Measurements from ENCODE around the gene RPP30.
A peak's percentile ranks its signal among the peaks of the same experiment; 100 is the strongest.

The RPP30 gene

DNA sequence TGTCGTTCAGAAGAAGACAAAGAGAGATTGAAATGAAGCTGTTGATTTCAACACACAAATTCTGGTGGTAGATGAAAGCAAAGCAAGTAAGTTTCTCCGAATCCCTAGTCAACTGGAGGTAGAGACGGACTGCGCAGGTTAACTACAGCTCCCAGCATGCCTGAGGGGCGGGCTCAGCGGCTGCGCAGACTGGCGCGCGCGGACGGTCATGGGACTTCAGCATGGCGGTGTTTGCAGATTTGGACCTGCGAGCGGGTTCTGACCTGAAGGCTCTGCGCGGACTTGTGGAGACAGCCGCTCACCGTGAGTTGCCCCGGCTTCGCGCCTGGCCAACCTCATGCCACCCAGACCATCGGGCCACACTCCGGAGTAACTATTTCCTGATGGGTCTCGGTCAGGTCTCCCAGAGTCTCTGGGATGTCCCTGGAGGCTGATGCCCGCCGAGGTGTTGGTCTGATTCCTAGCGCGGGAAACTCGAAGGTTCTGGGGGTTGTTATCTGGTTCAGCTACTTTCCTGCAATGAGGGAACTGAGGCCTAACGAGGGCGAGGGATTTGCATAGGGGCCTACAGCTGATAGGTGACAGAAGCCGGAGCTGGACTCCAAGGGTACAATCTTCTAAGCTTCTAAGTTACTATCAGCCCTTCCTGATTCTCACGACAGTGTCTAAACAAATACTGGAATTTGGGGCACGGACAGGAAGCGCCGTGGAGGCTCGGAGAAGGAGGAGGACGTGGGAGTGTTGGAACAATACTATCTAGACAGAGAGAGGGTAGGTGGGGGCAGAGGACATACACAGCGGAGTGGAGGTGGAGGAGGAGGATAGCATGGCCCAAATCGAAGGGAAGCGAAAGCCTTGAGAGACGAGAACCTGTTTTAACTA is at the start of gene RPP30:
TSS of gene RPP30 (plus strand) at position 209 of the 882 bp plus-strand sequence. CDS start at position 222, 13 bp downstream.
- DNase-seq, result peak; percentile 89

DNA sequence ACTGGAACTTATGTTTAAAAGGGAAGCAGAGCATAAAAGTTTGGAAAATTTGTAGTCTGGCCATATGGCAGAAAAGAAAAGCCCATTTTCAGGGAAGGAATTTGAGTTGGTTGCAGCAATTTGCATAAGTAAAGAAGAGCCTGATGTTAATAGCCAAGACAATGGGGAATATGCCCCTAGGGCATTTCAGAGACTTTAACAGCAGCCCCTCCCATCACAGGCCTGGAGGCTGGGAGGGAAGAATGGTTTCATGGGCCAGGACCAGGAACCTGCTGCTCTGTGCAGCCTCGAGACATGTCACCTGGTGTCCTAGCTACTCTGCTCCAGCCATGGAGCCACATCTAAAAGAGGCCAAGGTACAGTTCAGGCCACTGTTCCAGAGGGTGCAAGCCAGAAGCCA is 49.3 kb upstream of the RPP30 start:
- DNase-seq, result no peak

DNA sequence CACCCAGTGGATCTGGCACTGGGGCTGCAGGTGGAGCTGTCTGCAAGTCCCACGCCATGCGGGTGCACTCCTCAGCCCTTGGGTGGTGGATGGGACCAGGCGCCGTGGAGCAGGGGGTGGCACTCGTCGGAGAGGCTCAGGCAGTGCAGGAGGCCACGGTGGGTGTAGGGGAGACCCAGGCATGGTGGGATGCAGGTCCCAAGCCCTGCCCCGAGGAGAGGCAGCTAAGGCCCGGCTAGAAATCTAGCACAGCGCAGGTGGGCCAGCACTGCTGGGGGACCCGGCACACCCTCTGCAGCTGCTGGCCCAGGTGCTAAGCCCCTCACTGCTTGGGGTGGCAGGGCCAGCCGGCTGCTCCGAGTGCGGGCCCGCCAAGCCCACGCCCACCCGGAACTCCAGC is 39.7 kb upstream of the RPP30 start:
- no peak for DNase-seq

DNA sequence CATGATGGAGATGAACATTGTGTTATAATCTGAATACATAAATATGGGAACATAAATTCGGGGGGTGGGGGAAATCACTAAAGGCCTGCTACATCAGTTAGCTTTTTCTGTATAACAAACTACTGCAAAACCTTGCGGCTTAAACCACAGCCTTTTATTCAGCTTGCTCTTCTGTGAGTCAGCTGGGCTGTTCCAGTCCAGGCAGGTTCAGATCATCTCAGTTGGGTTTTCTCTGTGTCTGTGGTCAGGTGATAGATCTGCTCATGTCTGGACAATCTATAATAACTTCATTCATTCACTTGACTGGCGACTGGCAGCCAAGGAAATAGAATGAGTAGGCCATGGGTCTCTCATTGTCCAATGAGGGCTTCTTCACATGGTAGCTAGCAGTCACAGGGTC is 37.4 kb upstream of the RPP30 start:
- DNase-seq, result no peak

DNA sequence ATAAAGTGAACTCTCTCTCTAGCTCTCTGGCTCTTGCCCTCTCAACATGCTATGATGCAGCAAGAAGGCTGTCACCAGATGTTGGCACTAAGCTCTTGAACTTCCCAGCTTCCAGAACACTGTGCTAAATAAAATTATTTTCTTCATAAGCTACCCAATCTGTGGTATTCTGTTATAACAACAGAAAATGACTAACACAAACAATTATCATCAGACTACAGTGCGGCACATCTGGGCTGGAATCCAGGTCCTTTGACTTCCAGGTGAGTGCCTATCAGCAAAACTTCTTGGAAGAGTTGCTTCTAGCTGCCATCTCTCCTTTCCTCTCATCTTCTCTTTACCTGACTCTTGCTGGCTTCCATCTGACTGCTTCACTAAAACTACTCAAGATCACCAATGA is 34.3 kb upstream of the RPP30 start:
- no peak for DNase-seq

DNA sequence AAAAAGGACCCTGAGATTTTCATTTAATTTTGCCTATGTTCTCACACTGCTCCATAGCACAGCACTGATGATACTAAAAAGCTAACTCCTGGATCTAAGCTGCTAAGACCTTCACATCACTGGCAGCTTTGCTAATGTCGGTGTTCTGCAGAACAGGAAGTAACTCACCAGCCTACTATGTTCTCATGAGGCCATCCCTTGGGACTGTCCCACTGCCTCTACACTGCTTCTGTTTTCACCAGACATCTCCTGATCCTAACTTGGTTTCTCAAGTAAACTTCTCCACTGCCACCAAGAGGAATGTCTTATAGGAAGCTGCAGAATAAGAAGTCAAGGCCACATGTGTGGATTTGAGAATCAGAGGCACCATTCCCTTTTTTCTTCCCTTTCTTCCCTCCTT is 29.0 kb upstream of the RPP30 start:
- DNase-seq, result no peak

DNA sequence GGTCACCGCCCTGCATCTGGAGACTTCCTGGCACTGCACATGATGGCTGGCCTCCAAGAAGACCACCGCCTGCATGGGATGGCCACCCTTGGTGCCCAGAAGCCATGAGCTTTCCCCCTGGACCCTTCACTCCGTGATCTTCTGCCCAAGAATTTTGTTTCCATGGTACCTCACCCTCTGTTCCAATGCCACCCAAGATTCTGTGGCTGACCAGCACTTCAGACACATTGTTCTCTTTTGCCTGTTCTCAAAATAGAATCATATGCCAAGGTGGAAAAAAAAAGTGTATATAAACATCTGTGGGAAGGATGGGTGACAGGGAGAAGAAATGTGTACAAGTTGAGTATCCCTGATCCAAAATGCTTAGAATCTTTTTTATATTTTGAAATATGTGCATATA is 26.0 kb upstream of the RPP30 start:
- no peak for DNase-seq

DNA sequence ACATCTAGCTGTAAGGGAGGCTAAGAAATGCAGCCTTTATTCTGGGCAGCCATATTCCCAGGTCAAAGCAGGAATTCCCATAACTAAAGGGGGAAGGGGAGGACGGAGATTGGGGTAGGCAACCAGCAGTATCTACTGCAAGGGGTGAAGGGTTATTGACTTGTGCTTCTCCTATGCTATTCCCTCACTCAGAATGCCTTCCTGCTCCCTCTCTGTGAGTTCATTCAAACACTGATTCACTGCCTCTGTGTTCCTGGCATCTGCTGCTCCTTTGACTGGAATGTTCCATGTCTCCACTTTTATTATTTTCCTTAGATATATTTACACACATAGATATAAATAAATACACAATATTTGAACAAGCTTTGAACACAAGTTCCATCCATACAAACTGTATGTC is 25.0 kb upstream of the RPP30 start:
- peak; percentile 33 for DNase-seq

DNA sequence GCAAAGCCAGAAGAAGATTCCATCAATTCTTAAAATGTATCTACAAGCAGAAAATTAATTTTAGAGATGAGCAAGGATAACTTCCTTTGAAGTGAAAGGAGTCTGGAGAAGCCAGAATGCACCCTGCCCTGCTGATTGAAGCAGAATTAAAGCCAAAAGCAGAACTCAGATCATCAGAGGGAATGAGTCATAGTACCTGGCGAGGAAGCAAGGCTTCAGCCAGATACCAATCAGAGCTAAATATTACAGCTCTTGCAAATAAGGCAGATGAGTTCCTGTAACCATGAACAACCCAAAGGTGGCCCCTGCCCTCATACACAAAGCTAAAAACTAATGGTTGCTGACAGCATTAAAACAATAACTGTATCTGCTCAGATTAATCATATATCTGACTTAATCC is 24.3 kb upstream of the RPP30 start:
- peak; percentile 79 for DNase-seq

DNA sequence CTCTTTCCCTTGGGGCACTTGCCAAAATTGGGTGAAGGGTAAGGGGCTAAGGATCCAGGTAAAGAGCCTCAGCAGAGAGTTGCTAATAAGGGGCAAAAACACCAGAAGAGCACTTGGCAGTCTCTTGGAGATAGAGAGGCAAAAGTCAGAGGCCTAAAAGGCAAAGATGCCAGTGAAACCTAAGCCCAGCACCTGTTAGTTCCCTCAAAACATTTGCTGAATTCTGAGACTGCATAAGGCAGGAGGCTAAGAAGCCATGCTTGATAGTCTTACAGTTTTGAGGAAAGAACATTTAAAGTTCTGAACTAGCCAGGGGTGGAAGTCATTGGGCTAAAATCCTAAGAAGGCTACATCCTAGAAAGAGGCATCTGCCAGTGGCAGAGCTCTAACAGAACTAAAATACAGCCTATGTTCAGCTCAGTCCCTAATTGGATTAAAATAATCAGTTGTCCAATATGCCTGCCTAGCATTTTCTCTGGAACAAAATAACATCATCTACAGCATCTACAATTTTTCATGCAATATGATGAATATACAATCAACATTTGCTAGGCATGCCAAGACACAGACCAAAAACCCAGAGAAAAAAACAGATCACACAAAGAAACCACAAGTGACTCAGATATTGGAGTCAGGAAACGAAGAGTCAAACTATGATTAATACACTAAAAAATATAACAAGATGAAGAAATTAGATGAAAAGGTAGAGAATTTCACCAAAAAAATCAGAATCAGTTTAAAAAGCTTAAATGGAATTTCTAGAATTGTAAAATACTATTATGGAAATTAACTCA is 21.6 kb upstream of the RPP30 start:
- no peak for DNase-seq

DNA sequence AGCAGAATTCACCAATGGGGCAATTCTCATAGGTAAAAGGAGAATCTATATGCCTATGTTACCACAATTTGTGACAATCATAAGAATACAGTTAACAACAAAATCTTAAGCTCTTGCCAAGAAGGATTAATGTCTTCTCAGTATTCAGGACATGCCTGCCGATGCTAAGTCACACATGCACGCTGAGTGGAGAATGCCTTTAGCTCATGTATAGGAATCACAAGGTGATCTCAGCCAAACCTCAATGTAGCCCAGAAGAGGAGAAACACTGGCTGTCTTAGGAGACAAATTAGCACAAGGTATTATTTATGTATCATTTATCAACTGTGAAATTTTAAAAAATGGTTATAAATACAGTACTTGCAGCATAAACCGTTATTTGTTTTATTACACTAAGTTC is 16.6 kb upstream of the RPP30 start:
- DNase-seq, result no peak

DNA sequence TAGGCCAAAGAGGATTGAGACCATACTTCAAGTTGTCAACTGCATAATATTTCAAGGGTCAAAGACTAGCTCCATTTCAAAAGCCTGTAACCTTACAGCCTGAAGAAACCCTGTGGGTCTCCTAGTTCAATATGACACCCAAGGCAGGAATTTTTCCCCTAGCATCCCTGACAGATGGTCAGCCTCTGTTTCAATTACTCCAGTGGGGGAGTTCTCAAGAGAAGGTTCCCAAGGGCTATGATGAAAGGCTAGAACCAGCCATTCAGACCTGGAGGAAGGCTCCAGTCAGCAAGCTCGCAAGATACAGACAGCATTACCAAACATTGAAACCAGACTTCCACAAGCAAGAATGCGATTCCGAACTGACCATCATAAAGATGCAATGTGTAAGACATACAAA is 15.5 kb upstream of the RPP30 start:
- DNase-seq, result no peak

DNA sequence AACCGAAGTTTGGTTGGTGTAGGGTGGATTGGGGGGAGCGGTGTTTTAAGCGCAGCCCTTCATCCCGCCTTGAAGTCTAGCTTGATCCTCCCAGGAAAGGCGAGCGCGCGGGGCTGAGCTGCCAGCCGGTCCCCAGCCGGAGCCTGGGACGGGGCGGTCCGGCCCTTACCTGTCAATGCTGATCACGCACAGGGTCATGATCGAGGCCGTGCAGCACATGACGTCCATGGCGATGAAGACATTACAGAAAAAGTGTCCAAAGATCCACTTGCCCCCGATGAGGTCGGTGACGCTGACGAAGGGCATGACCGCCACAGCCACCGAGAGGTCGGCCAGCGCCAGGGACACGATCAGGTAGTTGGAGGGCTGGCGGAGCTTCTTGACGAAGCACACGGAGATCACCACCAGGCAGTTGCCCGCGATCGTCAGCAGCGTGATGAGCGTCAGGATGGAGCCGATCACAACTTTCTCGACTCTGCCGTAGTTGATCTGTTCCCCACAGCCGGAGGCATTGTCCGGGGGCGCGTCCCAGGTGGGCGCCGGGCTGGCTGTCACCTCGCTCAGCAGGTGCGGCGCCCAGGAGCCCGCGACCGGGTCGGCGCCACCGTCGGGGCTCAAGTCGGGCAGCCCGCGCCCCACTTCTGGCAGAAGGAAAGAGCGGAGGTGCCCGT is 14.7 kb upstream of the RPP30 start:
- DNase-seq, result peak; percentile 52

DNA sequence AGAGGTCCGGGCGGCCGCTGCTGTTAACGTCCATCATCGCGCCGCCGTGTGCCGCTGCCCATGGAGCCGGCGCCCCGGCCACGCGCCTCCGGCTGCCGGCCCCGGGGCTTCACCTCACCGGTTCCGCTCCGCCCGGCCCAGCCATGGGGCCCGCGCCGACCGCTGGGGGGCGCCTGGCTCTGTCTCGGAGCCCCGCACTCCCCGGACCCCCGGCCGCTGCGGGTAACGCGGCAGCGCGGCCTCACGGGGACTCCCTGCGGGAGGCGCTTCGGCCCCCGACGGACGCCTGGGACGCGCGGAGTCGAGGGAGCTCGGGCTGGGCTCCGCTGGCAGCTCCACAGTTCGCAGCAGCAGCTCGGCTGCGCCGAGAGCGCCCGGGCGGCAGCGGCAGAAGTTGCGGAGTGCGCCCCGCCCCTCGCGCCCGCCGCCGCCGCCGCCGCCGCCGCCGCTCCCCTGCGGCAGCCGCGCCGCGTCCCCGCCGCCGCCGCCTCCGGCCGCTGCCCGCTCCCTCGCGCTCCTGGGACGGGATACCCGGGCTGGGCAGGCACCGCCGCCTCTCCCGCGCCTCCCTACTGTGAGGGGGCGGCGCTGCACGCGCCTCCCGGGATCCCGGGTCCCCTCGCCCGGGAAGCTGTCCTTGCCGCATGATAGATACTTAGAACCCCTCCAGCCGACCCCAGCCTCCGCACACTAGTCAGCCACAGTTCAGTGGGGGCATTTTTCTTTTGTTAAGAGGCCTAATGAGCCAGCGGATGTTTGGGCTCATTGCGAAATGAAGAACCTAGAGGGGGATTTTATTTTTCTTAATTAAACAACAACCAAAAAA is 13.9 kb upstream of the RPP30 start, which contains the start of gene HTR7:
TSS of gene HTR7 (minus strand) at position 405 of the 826 bp plus-strand sequence. CDS start at position 37, 368 bp downstream.
- peak; percentile 78 for DNase-seq

DNA sequence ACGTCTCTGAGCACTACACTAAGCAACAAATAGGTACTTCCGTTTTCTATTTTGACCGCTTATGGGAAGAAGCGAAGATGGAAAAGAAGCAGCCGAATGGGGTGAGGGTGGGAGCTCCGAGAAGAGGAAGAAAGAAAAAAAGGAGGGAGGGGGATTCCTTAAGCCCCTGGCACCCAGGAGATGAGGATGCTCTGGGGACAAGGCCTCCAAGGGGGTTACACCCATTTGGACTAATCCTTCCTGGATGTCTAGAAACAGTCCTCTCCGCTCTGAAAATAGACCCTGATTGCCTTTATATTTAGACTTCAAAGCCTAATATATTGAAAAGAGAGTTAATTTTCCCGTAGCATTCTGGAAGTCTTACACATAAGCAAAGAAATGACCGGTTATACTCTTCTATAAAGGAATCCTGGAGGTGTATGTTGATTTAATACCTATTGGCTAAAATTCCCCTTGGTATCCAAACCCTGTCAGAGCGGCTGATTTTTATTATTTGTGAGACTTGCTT is 13.3 kb upstream of the RPP30 start:
- DNase-seq, result peak; percentile 40

DNA sequence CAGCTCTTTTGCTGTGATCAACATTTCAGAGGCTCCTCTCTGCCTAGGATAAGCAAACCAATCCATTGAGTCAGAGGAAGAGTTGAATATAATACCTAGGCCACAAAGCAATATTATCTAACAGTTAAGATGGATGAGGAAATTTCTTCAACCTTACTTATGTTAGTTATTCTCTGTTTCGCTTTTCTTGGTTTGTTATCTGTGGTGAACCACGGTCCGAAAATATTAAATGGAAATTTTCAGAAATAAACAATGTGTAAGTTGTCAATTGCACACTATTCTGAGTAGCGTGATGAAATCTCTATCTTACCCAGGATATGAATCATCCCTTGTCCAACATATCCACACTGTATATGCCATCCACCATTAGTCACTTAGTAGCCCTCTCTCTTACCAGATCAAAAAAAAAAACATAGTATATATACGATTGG is 12.4 kb upstream of the RPP30 start:
- peak; percentile 29 for DNase-seq

DNA sequence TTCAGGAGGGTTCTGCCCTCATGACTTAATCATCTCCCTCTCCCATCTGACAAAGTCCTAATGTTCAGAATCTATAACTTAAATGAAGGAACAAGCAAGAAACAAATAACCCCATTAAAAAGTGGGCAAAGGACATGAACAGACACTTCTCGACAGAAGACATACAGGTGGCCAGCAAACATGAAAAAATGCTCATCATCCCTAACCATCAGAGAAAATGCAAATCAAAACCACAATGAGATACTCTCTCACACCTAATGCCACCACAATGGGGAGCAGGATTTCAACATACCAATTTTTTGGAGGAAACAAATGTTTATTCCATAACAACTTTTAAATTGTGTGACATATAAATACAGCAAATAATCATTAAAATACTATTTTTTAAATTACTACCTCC is 11.0 kb upstream of the RPP30 start:
- DNase-seq, result no peak

DNA sequence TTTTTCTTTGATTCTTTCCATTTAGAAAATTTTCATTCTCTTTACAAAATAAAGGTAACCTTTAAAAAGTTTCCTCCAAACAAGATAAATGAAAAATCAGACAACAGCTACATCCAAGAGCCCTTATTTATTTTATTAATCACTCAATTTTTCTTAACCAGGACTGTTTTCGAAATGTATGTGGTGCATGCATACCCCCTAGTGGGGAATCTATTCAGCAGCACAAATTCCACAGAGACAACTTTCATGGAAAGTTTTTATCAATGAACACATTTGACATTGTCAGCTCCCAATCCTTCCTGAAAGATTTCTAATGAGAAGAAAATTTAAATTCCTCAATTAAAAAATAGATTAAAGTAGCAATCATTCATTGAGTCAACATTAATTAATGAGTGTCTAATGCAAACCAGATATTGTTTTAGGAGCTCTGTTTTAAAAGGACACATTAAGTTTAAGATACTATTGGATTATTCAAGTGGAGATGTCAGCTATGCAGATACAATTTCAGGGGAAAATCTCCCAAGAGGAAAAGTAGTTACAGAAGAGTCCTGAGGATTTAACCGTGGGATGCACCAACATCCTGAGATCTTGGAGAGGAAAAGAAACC is 8.8 kb upstream of the RPP30 start:
- peak; percentile 54 for DNase-seq

DNA sequence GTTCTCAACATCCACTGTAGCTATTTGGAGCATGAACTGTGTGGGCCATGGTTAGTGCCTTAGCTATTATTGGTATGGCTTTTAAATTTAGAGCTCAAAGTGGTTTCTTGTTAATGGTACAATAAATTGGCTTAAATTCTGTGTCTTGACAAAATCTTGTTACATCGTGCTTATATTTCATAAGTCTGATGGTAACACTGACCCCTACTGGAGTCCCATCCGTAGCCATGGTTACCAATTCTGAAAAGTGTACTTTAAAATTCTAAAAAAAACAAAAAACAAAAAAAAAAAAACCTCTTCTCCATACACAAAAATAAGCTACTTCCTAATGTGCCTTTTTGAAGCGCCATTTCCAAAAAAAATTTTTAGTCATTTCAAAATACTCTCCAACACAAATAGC is 6.4 kb upstream of the RPP30 start:
- DNase-seq, result peak; percentile 15

DNA sequence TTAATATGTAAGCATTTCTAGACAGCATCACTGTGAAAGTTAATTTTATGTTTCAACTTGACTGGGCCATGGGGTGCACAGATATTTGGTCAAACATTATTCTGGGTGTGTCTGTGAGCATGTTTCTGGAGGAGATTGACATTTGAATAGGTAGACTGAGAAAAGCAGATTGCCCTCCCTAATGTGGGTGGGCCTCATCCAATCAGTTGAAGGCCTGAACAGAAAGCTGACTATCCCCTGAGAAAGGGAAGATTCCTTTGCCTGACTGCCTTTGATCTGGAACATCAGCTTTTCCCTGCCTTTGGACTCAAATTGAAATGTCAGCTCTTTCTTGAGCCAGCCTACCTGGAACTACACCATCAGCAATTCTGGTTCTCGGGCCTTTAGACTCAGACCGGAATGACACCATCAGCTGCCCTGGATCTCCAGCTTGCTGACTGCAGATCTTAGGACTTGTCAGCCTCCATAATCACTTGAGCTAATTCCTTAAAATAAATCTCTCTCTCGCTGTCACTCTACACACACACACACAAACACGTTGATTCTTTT is 5.7 kb upstream of the RPP30 start:
- DNase-seq, result no peak

DNA sequence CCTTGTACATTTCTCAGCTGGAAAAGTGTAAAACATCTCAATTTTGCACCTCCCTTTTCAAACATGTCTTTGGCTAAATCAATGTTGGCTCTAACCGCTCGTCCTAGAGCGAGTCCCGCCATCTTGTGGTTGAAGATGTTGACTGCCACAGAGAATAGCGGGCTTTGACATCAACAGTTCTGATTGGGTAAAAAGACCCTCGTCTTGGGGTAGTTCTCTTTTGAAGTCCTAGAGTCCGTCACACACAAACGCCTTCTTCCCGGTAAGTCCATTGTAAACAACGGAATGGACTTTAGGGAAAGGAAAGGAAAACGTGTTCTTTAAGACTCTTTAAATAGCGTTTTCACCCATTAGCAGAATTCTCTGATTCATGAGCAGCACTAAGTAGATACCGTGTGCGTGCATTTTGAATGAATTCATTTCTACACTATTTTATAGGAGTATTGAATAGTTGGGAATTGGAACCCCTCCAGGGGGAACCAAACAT is 452 bp upstream of the RPP30 start:
- DNase-seq, result peak; percentile 83

Measured in DMS53 (cell line).